GM23338 (cell line): Measurements from ENCODE around the gene DIABLO. TPM values are rescaled to one million over a fixed set of nuclear protein-coding genes. Genes with fewer than 3 reads are reported as not detected.

Experiments
- ATAC-seq: fragments of 200-7000 bp; cut with Tn5 transposase; 3 replicates; pipeline ENCODE4 v1.9.1; 2020
- DNase-seq: peaks from one replicate; pipeline ENCODE4 v3.0.0-alpha.2; 2015; ENCODE audit warnings: low spot score
- H2AFZ ChIP-seq: fragments of 200-600 bp; sonication (generic); 2 replicates; pipeline ENCODE4 v1.8.0; 2016; ENCODE audit warnings: antibody characterized with exemption, mild to moderate bottlenecking, moderate library complexity
- H3F3A ChIP-seq: fragments of 200-600 bp; sonication (generic); replicated peaks from 2 replicates; pipeline ENCODE4 v1.8.0; 2017; ENCODE audit warnings: antibody characterized with exemption, mixed run types, low read depth
- H3K27ac ChIP-seq: fragments of 200-600 bp; sonication (generic); 2 replicates; pipeline ENCODE4 v1.6.1; 2016; ENCODE audit warnings: low read depth
- H3K27me3 ChIP-seq: fragments of 200-600 bp; sonication (generic); 2 replicates; pipeline ENCODE4 v1.8.0; 2016; ENCODE audit warnings: mild to moderate bottlenecking, mixed run types, moderate library complexity; ENCODE audit not compliant: insufficient read depth
- H3K36me3 ChIP-seq: fragments of 200-600 bp; sonication (generic); 2 replicates; pipeline ENCODE4 v1.8.0; 2016; ENCODE audit warnings: mild to moderate bottlenecking; ENCODE audit not compliant: insufficient read depth
- H3K4me1 ChIP-seq: fragments of 200-600 bp; sonication (generic); 2 replicates; pipeline ENCODE4 v1.8.0; 2016; ENCODE audit warnings: mild to moderate bottlenecking, moderate library complexity; ENCODE audit not compliant: insufficient read depth
- H3K4me2 ChIP-seq: fragments of 200-600 bp; sonication (generic); 2 replicates; pipeline ENCODE4 v1.7.1; 2017; ENCODE audit warnings: mixed run types
- H3K4me3 ChIP-seq: fragments of 200-600 bp; sonication (generic); 2 replicates; pipeline ENCODE4 v1.6.1; 2016; ENCODE audit warnings: mixed run types
- H3K79me2 ChIP-seq: fragments of 200-600 bp; sonication (generic); replicated peaks from 2 replicates; pipeline ENCODE4 v1.8.0; 2017; ENCODE audit warnings: mild to moderate bottlenecking; ENCODE audit not compliant: insufficient read depth
- H3K9me2 ChIP-seq: fragments of 200-600 bp; sonication (generic); 2 replicates; pipeline ENCODE4 v1.8.0; 2017; ENCODE audit not compliant: insufficient read depth
- H4K20me1 ChIP-seq: fragments of 200-600 bp; sonication (generic); replicated peaks from 2 replicates; pipeline ENCODE4 v1.8.0; 2017; ENCODE audit warnings: mild to moderate bottlenecking; ENCODE audit not compliant: insufficient read depth
- H3K27ac Mint-ChIP-seq: 2 replicates; pipeline ENCODE4 v1.8.0; 2020; ENCODE audit warnings: inconsistent platforms, mild to moderate bottlenecking, moderate library complexity, mixed read lengths
- H3K27me3 Mint-ChIP-seq: 3 replicates; pipeline ENCODE4 v1.8.0; 2022; ENCODE audit warnings: low read depth, mild to moderate bottlenecking, moderate library complexity, mixed read lengths, inconsistent platforms; ENCODE audit not compliant: insufficient read depth, poor library complexity
- H3K36me3 Mint-ChIP-seq: 3 replicates; pipeline ENCODE4 v1.8.0; 2021; ENCODE audit warnings: low read depth, mild to moderate bottlenecking, inconsistent platforms, moderate library complexity, mixed read lengths
- H3K4me1 Mint-ChIP-seq: 3 replicates; pipeline ENCODE4 v1.8.0; 2020; ENCODE audit warnings: mild to moderate bottlenecking, inconsistent platforms, mixed read lengths
- H3K4me3 Mint-ChIP-seq: 3 replicates; pipeline ENCODE4 v1.8.0; 2021; ENCODE audit warnings: moderate library complexity, mild to moderate bottlenecking, inconsistent platforms, mixed read lengths
- H3K9me3 Mint-ChIP-seq: 3 replicates; pipeline ENCODE4 v1.8.0; 2020; ENCODE audit warnings: moderate library complexity, mild to moderate bottlenecking, inconsistent platforms, mixed read lengths
- CREB1 ChIP-seq: fragments of 250-450 bp; sonication (Bioruptor Pico); IDR thresholded peaks from 2 replicates; pipeline ENCODE4 v1.5.0; 2020; ENCODE audit warnings: low read depth, mild to moderate bottlenecking, moderate library complexity
- EZH2phosphoT487 ChIP-seq: fragments of 200-600 bp; sonication (generic); IDR thresholded peaks from one replicate; pipeline ENCODE4 v1.8.1; 2018; ENCODE audit warnings: antibody characterized with exemption; ENCODE audit not compliant: unreplicated experiment
- JUNB ChIP-seq: IDR thresholded peaks from one replicate; pipeline ENCODE4 v1.6.1; 2016; ENCODE audit warnings: antibody characterized with exemption; ENCODE audit not compliant: unreplicated experiment
- NANOG ChIP-seq: IDR thresholded peaks from 2 replicates; pipeline ENCODE4 v1.6.1; 2016; ENCODE audit warnings: antibody characterized with exemption, borderline replicate concordance
- POLR2AphosphoS5 ChIP-seq: IDR thresholded peaks from 2 replicates; pipeline ENCODE4 v1.6.1; 2016; ENCODE audit warnings: antibody characterized with exemption, low read depth
- STAT1 ChIP-seq: IDR thresholded peaks from one replicate; pipeline ENCODE4 v1.6.1; 2016; ENCODE audit warnings: antibody characterized with exemption; ENCODE audit not compliant: unreplicated experiment
- polyA plus RNA-seq: library from polyadenylated mRNA; unstranded; fragments of >200 nt; fragmentation: Nextera tagmentation; extraction: Ambion mirVana; gene quantifications from 2 replicates; pipeline ENCODE4 v1.2.1, GENCODE V29; 2016
- total RNA-seq: library from RNA; depleted of rRNA; stranded (reverse); fragments of >200 nt; shearing (Covaris generic); gene quantifications from 2 replicates; pipeline ENCODE4 v1.2.3, GENCODE V29; 2014
- TF ChIP-seq, protein P1 (sequence below), 2 experiments: fragments of 200-600 bp in 1 of 2; sonication (generic) in 1 of 2; conservative IDR thresholded peaks; 2 replicates each; pipeline versions ENCODE4 v1.5.1 to v1.6.1; 2016 to 2017; ENCODE audit warnings: antibody characterized with exemption in 2 of 2, low read depth in 2 of 2, mild to moderate bottlenecking in 2 of 2, moderate library complexity in 1 of 2
- TF ChIP-seq, protein P2 (sequence below): IDR thresholded peaks from 2 replicates; pipeline ENCODE4 v1.6.1; 2016; ENCODE audit warnings: antibody characterized with exemption
- TF ChIP-seq, protein P3 (sequence below): IDR thresholded peaks from one replicate; pipeline ENCODE4 v1.6.1; 2018; ENCODE audit warnings: antibody characterized with exemption; ENCODE audit not compliant: unreplicated experiment

The DIABLO gene
- total and polyA plus RNA-seq, 2 experiments from 2014 or later, result 72.0 to 82.7 TPM

DNA sequence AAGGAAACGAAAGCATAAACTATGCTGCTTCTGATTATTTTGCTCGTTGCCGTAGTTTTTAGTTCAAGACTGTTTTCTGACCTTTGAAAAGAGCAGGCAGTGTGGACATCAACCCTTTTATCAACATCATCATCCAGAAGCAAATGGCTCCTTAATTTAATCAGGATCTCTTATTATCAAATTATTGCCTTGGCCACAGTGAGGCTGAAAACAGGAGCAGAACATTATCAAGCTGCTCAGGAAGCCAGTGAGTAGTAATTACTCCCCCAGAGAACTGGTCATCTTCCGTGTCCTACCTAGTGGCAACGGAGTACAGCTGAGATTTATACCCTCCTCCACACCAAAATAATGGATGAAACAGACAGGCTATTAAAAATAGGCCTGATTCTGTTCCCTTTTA, 2.2 kb upstream of the DIABLO start:
- no peaks in the 10 kb centered on the region for H3K27me3 ChIP-seq
- H3K4me2 ChIP-seq, result no peak overlapping the region
- no peak overlapping the region for H2AFZ ChIP-seq
- H3K4me1 Mint-ChIP-seq, result peaks cover 22% of the 10 kb centered on the region
- H3K9me2 ChIP-seq, result no peaks in the 10 kb centered on the region
- no peak overlapping the region for H3K4me3 ChIP-seq
- no peak overlapping the region for H3K27ac Mint-ChIP-seq
- ATAC-seq (no peak), DNase-seq (no peak)
- H3K4me1 ChIP-seq, result peaks cover 17% of the 10 kb centered on the region
- peaks cover 8% of the 10 kb centered on the region for H3K36me3 ChIP-seq
- no peaks in the 10 kb centered on the region for H3K9me3 Mint-ChIP-seq
- H3K27ac ChIP-seq, result no peak overlapping the region
- peaks cover 25% of the 10 kb centered on the region for H3K36me3 Mint-ChIP-seq
- peaks cover 15% of the 10 kb centered on the region for H3F3A ChIP-seq
- peaks cover 20% of the 10 kb centered on the region for H3K79me2 ChIP-seq
- TF ChIP-seq, protein P1, sequence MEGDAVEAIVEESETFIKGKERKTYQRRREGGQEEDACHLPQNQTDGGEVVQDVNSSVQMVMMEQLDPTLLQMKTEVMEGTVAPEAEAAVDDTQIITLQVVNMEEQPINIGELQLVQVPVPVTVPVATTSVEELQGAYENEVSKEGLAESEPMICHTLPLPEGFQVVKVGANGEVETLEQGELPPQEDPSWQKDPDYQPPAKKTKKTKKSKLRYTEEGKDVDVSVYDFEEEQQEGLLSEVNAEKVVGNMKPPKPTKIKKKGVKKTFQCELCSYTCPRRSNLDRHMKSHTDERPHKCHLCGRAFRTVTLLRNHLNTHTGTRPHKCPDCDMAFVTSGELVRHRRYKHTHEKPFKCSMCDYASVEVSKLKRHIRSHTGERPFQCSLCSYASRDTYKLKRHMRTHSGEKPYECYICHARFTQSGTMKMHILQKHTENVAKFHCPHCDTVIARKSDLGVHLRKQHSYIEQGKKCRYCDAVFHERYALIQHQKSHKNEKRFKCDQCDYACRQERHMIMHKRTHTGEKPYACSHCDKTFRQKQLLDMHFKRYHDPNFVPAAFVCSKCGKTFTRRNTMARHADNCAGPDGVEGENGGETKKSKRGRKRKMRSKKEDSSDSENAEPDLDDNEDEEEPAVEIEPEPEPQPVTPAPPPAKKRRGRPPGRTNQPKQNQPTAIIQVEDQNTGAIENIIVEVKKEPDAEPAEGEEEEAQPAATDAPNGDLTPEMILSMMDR (conservative IDR thresholded peaks at IDR 0.05; ENCODE audit: low read depth in 2 of 2), result no peak
- TF ChIP-seq POLR2AphosphoS5, result no peak
- TF ChIP-seq, protein P2, sequence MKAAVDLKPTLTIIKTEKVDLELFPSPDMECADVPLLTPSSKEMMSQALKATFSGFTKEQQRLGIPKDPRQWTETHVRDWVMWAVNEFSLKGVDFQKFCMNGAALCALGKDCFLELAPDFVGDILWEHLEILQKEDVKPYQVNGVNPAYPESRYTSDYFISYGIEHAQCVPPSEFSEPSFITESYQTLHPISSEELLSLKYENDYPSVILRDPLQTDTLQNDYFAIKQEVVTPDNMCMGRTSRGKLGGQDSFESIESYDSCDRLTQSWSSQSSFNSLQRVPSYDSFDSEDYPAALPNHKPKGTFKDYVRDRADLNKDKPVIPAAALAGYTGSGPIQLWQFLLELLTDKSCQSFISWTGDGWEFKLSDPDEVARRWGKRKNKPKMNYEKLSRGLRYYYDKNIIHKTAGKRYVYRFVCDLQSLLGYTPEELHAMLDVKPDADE, result no peak
- TF ChIP-seq CREB1 (CRISPR knock-in tag), result no peak
- H3K4me3 Mint-ChIP-seq, result no peak overlapping the region; the same call in 2 of the 3 replicates
- peaks cover 8% of the 10 kb centered on the region for H3K27me3 Mint-ChIP-seq
- H4K20me1 ChIP-seq, result peaks cover 9% of the 10 kb centered on the region; the same call in 1 of the 2 replicates

DNA sequence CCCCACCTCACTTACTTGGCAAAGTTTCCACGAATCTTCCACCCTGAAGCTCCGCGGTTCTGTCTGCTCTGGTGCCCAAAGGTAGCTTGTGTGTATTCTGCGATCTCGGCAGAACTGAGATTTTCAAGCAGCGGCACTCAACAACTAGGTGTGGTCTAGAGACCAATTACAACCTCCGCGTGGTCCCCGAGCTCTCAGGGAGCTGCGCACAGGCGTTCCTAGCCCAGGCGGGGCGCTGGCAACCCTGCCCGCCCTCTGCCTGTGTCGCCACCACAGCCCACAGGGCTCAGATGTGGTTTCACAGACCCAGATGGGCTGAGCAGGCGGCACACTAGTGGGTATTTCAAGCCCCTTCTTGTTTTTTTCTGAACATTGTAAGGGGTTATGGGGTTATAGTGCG, 1.5 kb upstream of the DIABLO start:
- ATAC-seq, result no peak
- no peaks in the 10 kb centered on the region for H3K27me3 ChIP-seq
- peaks cover 27% of the 10 kb centered on the region for H3K79me2 ChIP-seq
- H3K27ac ChIP-seq, result no peak overlapping the region
- H3K4me3 Mint-ChIP-seq, result peak overlapping the region; percentile 63
- H3K27me3 Mint-ChIP-seq, result peaks cover 8% of the 10 kb centered on the region
- H3K27ac Mint-ChIP-seq, result no peak overlapping the region
- peaks cover 17% of the 10 kb centered on the region for H3K4me1 ChIP-seq
- peaks cover 15% of the 10 kb centered on the region for H3F3A ChIP-seq
- H3K9me3 Mint-ChIP-seq, result no peaks in the 10 kb centered on the region
- no peak for DNase-seq
- no peak overlapping the region for H3K4me3 ChIP-seq
- no peak overlapping the region; the same call in 1 of the 2 replicates for H3K4me2 ChIP-seq
- H3K36me3 Mint-ChIP-seq, result peaks cover 28% of the 10 kb centered on the region
- H2AFZ ChIP-seq, result no peak overlapping the region
- H3K36me3 ChIP-seq, result peaks cover 11% of the 10 kb centered on the region
- H3K9me2 ChIP-seq, result no peaks in the 10 kb centered on the region
- H4K20me1 ChIP-seq, result peaks cover 9% of the 10 kb centered on the region; the same call in 1 of the 2 replicates
- peaks cover 26% of the 10 kb centered on the region for H3K4me1 Mint-ChIP-seq
- TF ChIP-seq, protein P3, sequence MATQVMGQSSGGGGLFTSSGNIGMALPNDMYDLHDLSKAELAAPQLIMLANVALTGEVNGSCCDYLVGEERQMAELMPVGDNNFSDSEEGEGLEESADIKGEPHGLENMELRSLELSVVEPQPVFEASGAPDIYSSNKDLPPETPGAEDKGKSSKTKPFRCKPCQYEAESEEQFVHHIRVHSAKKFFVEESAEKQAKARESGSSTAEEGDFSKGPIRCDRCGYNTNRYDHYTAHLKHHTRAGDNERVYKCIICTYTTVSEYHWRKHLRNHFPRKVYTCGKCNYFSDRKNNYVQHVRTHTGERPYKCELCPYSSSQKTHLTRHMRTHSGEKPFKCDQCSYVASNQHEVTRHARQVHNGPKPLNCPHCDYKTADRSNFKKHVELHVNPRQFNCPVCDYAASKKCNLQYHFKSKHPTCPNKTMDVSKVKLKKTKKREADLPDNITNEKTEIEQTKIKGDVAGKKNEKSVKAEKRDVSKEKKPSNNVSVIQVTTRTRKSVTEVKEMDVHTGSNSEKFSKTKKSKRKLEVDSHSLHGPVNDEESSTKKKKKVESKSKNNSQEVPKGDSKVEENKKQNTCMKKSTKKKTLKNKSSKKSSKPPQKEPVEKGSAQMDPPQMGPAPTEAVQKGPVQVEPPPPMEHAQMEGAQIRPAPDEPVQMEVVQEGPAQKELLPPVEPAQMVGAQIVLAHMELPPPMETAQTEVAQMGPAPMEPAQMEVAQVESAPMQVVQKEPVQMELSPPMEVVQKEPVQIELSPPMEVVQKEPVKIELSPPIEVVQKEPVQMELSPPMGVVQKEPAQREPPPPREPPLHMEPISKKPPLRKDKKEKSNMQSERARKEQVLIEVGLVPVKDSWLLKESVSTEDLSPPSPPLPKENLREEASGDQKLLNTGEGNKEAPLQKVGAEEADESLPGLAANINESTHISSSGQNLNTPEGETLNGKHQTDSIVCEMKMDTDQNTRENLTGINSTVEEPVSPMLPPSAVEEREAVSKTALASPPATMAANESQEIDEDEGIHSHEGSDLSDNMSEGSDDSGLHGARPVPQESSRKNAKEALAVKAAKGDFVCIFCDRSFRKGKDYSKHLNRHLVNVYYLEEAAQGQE, result no peak
- TF ChIP-seq JUNB (no peak), NANOG (no peak), EZH2phosphoT487 (no peak), STAT1 (no peak)
- TF ChIP-seq, protein P2, result no peak
